ENCODE data around the gene EML4.

GRCh38 chr2:42256505-42256904 is 87.4 kb downstream of the EML4 start:
- TF ChIP-seq GATA2 (IDR thresholded peaks at IDR 0.05; ENCODE audit: low read depth, low read length) (no peak), GATA3 (IDR thresholded peaks at IDR 0.05; ENCODE audit: low read depth, low read length) (no peak)

Measured in SH-SY5Y (cell line).